ENCODE measurements around the gene RNF220.

GRCh38 chr1:44676484-44677200 is 271.6 kb downstream of the RNF220 start:
- no peak for TF ChIP-seq POLR2A (IDR thresholded peaks at IDR 0.05; ENCODE audit: low read depth, low read length)
- peak; percentile 32 for TF ChIP-seq POLR2AphosphoS5 (IDR thresholded peaks at IDR 0.05; ENCODE audit: insufficient read depth, low read depth, low read length)
